Thoracic aorta (tissue), 2 donors: ENCODE results near the gene CNN2. TPM values are rescaled to one million over a fixed set of nuclear protein-coding genes. Genes with fewer than 3 reads are reported as not detected.
A peak's percentile ranks its signal among the peaks of the same experiment; 100 is the strongest.

Experiments used
- ATAC-seq: fragments of 150-250 bp; one replicate; pipeline ENCODE4 v1.8.0; 2017; ENCODE audit warnings: low read depth; ENCODE audit not compliant: insufficient number of reproducible peaks, low FRiP score
- DNase-seq: peaks from one replicate; pipeline ENCODE4 v3.0.0-alpha.2; 2020; ENCODE audit warnings: low spot score
- H3K27ac ChIP-seq, 2 donors: fragments of 200-600 bp; sonication (generic); 1 replicate in 1 of 2; 2 replicates in 1 of 2; pipeline ENCODE4 v1.5.1; 2016; ENCODE audit warnings: mild to moderate bottlenecking in 2 of 2, moderate library complexity in 2 of 2
- H3K27me3 ChIP-seq: fragments of 200-600 bp; sonication (generic); replicated peaks from 2 replicates; pipeline ENCODE4 v1.6.0; 2016; ENCODE audit warnings: mild to moderate bottlenecking; ENCODE audit not compliant: insufficient read depth
- H3K36me3 ChIP-seq: fragments of 200-600 bp; sonication (generic); one replicate; pipeline ENCODE4 v1.5.1; 2016
- H3K4me1 ChIP-seq, 2 donors: fragments of 200-600 bp; sonication (generic); 1 replicate in 1 of 2; 2 replicates in 1 of 2; pipeline versions ENCODE4 v1.5.1 to v1.6.0; 2016; ENCODE audit warnings: low read depth in 2 of 2, mild to moderate bottlenecking in 1 of 2; ENCODE audit not compliant: control insufficient read depth in 1 of 2
- H3K4me3 ChIP-seq: fragments of 200-600 bp; sonication (generic); 2 replicates; pipeline ENCODE4 v1.5.1; 2016; ENCODE audit warnings: mild to moderate bottlenecking
- H3K9me3 ChIP-seq: fragments of 200-600 bp; sonication (generic); 2 replicates; pipeline ENCODE4 v1.5.1; 2016
- CTCF ChIP-seq: fragments of 200-600 bp; sonication (generic); IDR thresholded peaks from one replicate; pipeline ENCODE4 v1.5.1; 2019; ENCODE audit warnings: antibody characterized with exemption
- total RNA-seq, 2 donors: library from RNA; depleted of rRNA; stranded (reverse); fragments of >200 nt; gene quantifications; one replicate each; pipeline versions ENCODE4 v1.1.0 to v1.2.3, GENCODE V29; 2016

Gene CNN2
- total RNA-seq, 2 donors from 2014 or later = 96.9 to 193 TPM

- ATAC-seq (no peak), DNase-seq (no peak)
- peaks cover 12 to 24% of the 10 kb centered on the region in 2 donors for H3K4me1 ChIP-seq
- no peak overlapping the region for H3K27ac ChIP-seq
- peak overlapping the region; percentile 48 for H3K4me3 ChIP-seq
- no peaks in the 10 kb centered on the region for H3K27me3 ChIP-seq
- TF ChIP-seq CTCF = peak; percentile 96
- H3K36me3 ChIP-seq = peaks cover 3% of the 10 kb centered on the region
- no peaks in the 10 kb centered on the region for H3K9me3 ChIP-seq
Measured at GRCh38 chr19:982567-983170, 43.7 kb upstream of the CNN2 start.

- H3K4me3 ChIP-seq = peak within 1 kb of the TSS; percentile 100
- peaks cover 3% of the 10 kb centered on the region for H3K36me3 ChIP-seq
- peak; percentile 80 for DNase-seq
- ATAC-seq = peak; percentile 78
- H3K27ac ChIP-seq = peak within 1 kb of the TSS; percentile 85 to 89
- H3K4me1 ChIP-seq = peaks cover 12 to 24% of the 10 kb centered on the region in 2 donors
- TF ChIP-seq CTCF = no peak
- no peaks in the 10 kb centered on the region for H3K9me3 ChIP-seq
- no peaks in the 10 kb centered on the region for H3K27me3 ChIP-seq
Measured at GRCh38 chr19:984165-984967, 42.0 kb upstream of the CNN2 start, which contains the start of gene WDR18. TSS of gene WDR18 (plus strand) at chr19:984345. CDS start at chr19:984354, 9 bp downstream.

GRCh38 chr19:986083-986482 lies 40.3 kb upstream of the CNN2 start:
- Histone ChIP-seq H3K27ac (no peak overlapping the region), H3K4me3 (no peak overlapping the region), H3K36me3 (peaks cover 6% of the 10 kb centered on the region), H3K9me3 (no peaks in the 10 kb centered on the region), H3K4me1 (peaks cover 12 to 24% of the 10 kb centered on the region in 2 donors), H3K27me3 (no peaks in the 10 kb centered on the region)
- no peak for TF ChIP-seq CTCF
- ATAC-seq (no peak), DNase-seq (no peak)

- ATAC-seq (no peak), DNase-seq (no peak)
- TF ChIP-seq CTCF = no peak
- Histone ChIP-seq H3K4me3 (no peak overlapping the region), H3K27me3 (no peaks in the 10 kb centered on the region), H3K36me3 (peaks cover 6% of the 10 kb centered on the region), H3K4me1 (peaks cover 10 to 15% of the 10 kb centered on the region in 2 donors), H3K9me3 (no peaks in the 10 kb centered on the region), H3K27ac (no peak overlapping the region)
Measured at GRCh38 chr19:988081-988480, 38.3 kb upstream of the CNN2 start.

GRCh38 chr19:988510-988909 lies 37.9 kb upstream of the CNN2 start:
- Histone ChIP-seq H3K27ac (no peak overlapping the region), H3K36me3 (peaks cover 6% of the 10 kb centered on the region), H3K27me3 (no peaks in the 10 kb centered on the region), H3K9me3 (no peaks in the 10 kb centered on the region), H3K4me3 (no peak overlapping the region), H3K4me1 (peaks cover 10 to 11% of the 10 kb centered on the region in 2 donors)
- ATAC-seq (no peak), DNase-seq (no peak)
- no peak for TF ChIP-seq CTCF
